GM18526 (cell line): ENCODE results near the gene DGKQ.

Experiments used
- POLR2A ChIP-seq: IDR thresholded peaks from 3 replicates; pipeline ENCODE4 v1.6.1; 2011; ENCODE audit not compliant: insufficient read length; ENCODE audit errors: extremely low read depth

The DGKQ gene

GRCh38 chr4:947491-947971, 25.8 kb downstream of the DGKQ start:
- TF ChIP-seq POLR2A = no peak

GRCh38 chr4:946517-947471, 26.6 kb downstream of the DGKQ start:
- no peak for TF ChIP-seq POLR2A

GRCh38 chr4:946103-946450, 27.3 kb downstream of the DGKQ start:
- TF ChIP-seq POLR2A = no peak

DNA sequence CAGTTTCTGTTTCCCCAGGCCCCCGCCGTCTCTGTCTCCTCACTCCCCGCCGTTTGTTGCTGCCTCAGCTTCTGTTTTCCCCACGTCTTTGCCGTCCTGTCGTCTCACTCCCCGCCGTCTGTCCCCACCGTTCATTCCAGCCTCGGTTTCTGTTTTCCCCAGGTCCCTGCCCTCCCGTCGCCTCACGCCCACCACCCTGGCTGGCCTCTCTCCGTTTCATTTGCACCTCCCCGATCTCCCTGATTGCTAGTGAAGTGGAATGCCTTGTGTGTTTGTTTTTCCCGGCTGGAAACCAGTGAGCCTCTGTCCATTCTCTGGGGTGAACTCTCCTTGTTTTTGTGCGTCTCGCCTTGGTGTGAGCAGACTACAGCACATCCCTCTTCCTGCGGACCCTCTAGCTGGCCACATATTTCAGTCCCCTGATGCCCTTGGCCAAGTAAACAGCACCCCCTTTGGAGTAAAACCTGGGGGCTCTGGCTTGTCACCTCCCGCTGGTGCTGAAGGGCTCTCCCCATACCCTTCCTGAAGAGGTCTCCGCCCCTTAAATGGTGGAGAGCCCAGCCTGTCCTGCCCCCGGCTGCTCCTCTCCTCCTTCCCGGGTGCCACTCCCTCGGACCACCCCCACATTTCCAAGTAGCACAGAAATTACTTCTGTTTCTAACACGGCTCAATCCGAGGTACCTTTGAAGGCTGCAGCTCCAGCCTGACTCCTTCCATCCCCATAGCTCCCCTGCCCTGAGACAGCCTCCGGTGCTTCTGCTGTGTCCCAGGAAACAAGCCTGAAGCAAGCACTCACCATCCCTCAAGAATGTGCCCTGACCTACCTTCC, 27.9 kb downstream of the DGKQ start:
- TF ChIP-seq POLR2A = no peak

DNA sequence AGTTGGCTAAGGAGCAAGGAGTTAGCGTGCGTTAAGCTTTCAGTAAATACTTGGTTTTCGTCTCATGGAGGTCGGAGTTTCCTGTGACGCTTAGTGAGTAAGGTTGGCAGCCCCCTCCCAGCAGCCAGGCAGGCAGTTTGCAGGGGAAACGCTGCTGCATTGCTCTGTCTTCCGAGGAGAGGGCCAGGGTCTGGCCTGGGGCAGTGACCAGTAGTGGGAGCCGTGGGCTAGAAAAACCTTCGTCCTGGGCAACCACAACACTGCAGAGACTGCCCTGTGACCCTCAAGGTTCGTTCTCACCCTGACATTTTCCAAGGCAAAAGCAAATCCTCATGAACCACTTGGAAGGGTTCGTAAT, 40.7 kb downstream of the DGKQ start:
- TF ChIP-seq POLR2A = no peak

- TF ChIP-seq POLR2A = peak; percentile 92
These were observed 41.2 kb downstream of the DGKQ start, which contains the start of the genes GAK and TMEM175 for GRCh38 chr4:931960-932712. Gene GAK, minus strand, starts transcription at chr4:932316. Its CDS starts 129 bp downstream, at chr4:932187. Gene TMEM175, plus strand, starts transcription at chr4:932460. Its CDS starts 15,280 bp downstream, at chr4:947740.

DNA sequence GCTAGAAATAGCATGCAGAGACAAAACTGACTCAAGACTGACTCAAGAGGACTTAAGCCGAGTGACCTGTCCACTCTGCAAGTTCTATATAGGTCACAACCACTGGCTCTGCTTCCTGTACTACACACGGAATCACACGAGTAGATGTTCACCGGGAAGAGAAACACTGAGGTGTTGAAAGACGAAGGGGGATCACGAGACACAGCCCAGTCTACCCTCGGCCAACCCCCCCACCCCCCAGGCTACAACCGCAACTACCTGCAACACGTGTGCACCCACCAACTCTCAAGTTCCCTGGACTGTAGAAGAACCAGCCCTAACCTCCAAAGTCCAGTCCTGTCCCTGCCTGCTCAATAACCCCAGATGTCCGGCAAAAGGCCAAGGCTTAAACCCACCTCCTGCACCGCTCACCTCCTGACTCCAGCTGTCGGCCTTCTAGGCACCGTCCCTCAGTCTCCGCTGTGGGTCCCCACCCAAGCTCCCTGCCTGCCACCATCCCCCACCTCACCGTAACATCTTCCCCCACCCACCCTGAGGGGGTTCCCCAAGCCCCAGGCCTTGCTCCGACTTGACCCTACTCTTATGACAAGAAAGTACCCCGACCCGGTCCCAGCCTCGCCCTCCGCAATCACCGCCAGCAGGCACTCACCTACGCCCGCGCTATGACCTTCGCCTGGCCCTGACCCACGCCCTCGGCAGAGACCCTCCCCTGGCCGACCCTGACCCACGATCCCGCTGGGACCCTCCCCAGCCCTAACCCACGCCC, 42.0 kb downstream of the DGKQ start:
- no peak for TF ChIP-seq POLR2A

DNA sequence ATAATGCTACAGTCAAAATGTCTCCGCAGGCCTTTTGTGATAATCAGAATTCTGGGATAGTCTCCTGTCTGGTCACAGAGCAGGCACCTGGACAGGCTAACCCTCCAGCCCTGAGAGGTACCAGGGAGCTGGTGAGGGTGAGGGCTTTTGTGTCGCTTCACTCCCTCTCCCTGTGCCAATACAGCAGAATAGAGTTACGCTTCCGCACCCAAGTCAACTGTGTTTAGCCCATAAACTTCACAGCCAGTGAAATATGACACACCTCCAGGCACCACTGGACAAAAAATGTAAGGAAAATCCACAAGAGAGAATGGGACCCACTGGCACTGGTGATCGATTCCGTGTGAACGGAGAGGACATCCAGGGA, 42.6 kb downstream of the DGKQ start:
- no peak for TF ChIP-seq POLR2A

DNA sequence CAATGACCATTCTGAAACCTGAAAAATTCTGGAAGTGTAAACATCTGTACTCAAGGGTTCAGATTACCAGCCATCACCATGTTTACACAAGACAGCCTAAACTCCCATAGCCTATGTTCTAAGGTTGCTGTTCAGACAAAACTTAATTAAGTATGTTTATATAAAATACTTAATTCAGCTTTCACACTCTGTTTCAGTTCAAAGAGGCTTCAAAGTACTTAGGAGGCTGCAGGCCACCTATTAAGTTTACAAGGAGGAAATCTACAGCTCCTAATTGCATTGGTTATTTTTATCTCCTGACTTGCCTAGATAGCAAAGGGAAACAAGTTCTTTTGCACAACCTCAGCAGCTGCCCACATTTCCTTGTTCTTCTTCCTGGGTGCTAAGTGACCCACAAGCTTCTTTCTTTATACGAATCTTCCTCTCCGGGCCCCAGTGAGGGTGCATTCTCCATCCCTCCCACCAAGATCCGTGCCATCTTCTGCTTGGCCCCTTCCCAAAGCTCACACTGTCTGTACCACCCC, 43.3 kb downstream of the DGKQ start:
- TF ChIP-seq POLR2A = no peak

- TF ChIP-seq POLR2A = no peak
These were observed 44.1 kb downstream of the DGKQ start for GRCh38 chr4:929096-929765.

- no peak for TF ChIP-seq POLR2A
These were observed 46.8 kb downstream of the DGKQ start for GRCh38 chr4:926538-926937.

GRCh38 chr4:925771-926500, 47.4 kb downstream of the DGKQ start:
- TF ChIP-seq POLR2A = no peak

GRCh38 chr4:925171-925570, 48.2 kb downstream of the DGKQ start:
- TF ChIP-seq POLR2A = no peak
